Right lobe of liver (tissue), 6 donors: ENCODE results near the gene STRBP. TPM values are rescaled to one million over a fixed set of nuclear protein-coding genes. Genes with fewer than 3 reads are reported as not detected.

Experiments
- ATAC-seq, 4 donors: fragments of 200-7000 bp; cut with Tn5 transposase; one replicate each; pipeline ENCODE4 v1.9.1; 2020; ENCODE audit warnings: mild to moderate bottlenecking in 4 of 4, moderate library complexity in 4 of 4
- DNase-seq, 3 donors: peaks; one replicate each; pipeline ENCODE4 v3.0.0-alpha.2; 2020
- H3K27ac ChIP-seq, 3 donors: fragments of 200-600 bp; one replicate each; pipeline ENCODE4 v1.8.0; 2022
- H3K27me3 ChIP-seq, 2 donors: fragments of 200-600 bp; one replicate each; pipeline ENCODE4 v1.8.0; 2022
- H3K36me3 ChIP-seq, 4 donors: fragments of 200-600 bp; sonication (generic) in 1 of 4; one replicate each; pipeline versions ENCODE4 v1.5.1 to v1.8.0; 2017 to 2022; ENCODE audit warnings: control low read depth in 1 of 4
- H3K4me1 ChIP-seq, 4 donors: fragments of 200-600 bp; sonication (generic) in 1 of 4; one replicate each; pipeline versions ENCODE4 v1.5.1 to v1.8.0; 2017 to 2022; ENCODE audit warnings: control low read depth in 1 of 4
- H3K4me3 ChIP-seq, 3 donors: fragments of 200-600 bp; one replicate each; pipeline ENCODE4 v1.8.0; 2022
- H3K9me3 ChIP-seq, 4 donors: fragments of 200-600 bp; sonication (generic) in 1 of 4; one replicate each; pipeline versions ENCODE4 v1.5.1 to v1.8.0; 2017 to 2022; ENCODE audit warnings: control low read depth in 1 of 4
- POLR2A ChIP-seq: fragments of 450-650 bp; IDR thresholded peaks from one replicate; pipeline ENCODE4 v1.6.1; 2017; ENCODE audit warnings: antibody characterized with exemption, mild to moderate bottlenecking
- WGBS: methylation state at CpG from one replicate; pipeline ENCODE4 v1.1.6; 2018; ENCODE audit warnings: low coverage, low lambda C conversion rate; ENCODE audit not compliant: insufficient coverage; ENCODE audit errors: missing lambda C conversion rate; 5-methylcytosine and 5-hydroxymethylcytosine counted together
- intact Hi-C, 2 donors: fragments of 100-400 bp; cut with DNase I; formaldehyde crosslinking; loops; one replicate each; pipeline versions ENCODE4 v1.11.2 to v1.14.1; 2022
- total RNA-seq, 6 experiments: library from RNA; depleted of rRNA in 2 of 6; stranded (reverse); fragments of >200 nt in 2 of 6; fragmentation: NEBNext Ultra II Directional in 3 of 6; extraction: Animal tissue kit (Norgen Biotek cat#: 25700) in 3 of 6; gene quantifications; one replicate each; pipeline versions ENCODE4 v1.1.0 to v1.2.4, GENCODE V29; 2016 to 2023
- TF ChIP-seq, protein P1 (sequence below), 4 donors: fragments of 200-600 bp in 3 of 4; fragments of 450-650 bp in 1 of 4; IDR thresholded peaks; one replicate each; pipeline versions ENCODE4 v1.5.1 to v1.8.0; 2016 to 2022; ENCODE audit warnings: antibody characterized with exemption in 4 of 4, mild to moderate bottlenecking in 2 of 4
- donor health status: DM: no; HTN: yes; CAD: no.
- donor health status: DM: no; HTN: no; CAD: no.
- donor health status: DM: no; HTN: no; CAD: no.
- donor health status: DM: no; HTN: yes; CAD: no.
- donor health status: DM: no; HTN: yes; CAD: no.

Gene STRBP
- total RNA-seq, 6 experiments from 2014 or later, result 5.3 to 10.2 (median 8.3) TPM

DNA sequence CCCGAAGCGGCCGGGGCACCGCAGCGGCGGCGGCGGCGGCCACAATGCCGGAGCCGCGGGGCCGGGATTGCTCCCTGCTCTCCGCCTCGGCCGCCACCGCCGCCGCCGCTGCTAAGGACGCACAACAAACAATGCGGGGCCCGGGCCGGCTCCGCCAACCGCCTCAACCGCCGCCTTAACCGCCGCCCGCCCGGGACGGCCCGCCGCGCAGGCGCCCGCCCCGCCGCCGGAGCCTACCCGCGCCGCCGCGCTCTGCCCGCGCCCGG, 254 bp downstream of the STRBP start:
- intact Hi-C loops, result no loop called here
- WGBS, result 0% methylated on average over 8 of the region's 49 CpGs

DNA sequence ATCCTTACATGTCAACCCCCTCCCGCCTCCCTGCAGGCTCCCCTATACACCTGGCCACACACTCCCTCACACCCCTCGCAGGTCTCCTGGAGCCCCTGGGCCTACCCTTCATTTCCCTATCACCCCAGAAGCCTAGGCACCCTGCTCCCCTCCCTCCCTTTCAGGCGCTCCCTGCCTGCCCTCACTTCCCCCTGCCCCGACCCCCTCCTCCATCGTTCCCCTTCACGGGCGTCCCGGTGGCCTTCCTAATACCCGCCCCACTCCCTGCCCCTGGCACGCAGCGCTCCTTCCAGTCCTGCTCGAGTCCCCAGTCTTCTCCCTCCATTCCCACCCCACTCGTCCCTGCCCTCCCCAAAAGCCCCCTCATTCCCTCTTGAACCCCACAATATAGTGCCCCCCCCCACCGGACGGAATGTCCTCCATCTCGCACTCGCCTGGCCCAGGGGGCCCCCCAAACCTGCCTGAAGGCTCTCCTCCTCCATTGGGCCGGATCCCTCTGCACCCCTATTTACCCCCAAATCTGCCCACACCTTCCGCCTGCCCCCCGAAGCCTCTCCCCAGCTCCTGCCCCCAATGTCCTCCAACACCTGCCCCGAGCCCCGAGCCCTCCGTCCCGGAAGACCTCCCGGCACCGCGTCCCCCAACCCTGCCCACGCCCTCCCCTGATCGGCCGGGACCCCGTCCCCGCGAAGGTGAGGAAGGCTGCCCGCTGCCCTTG, 746 bp downstream of the STRBP start:
- Histone ChIP-seq H3K27ac (no peak overlapping the region), H3K36me3 (no peaks in the 10 kb centered on the region), H3K9me3 (no peaks in the 10 kb centered on the region), H3K4me3 (peak overlapping the region; percentile 49 to 69 (median 50)), H3K27me3 (no peaks in the 10 kb centered on the region), H3K4me1 (peaks cover 0 to 4% (median 0%) of the 10 kb centered on the region in 4 donors)
- ATAC-seq (no peak), DNase-seq (peak; percentile 23 to 69 (median 54))
- TF ChIP-seq POLR2A, result no peak
- TF ChIP-seq, protein P1, sequence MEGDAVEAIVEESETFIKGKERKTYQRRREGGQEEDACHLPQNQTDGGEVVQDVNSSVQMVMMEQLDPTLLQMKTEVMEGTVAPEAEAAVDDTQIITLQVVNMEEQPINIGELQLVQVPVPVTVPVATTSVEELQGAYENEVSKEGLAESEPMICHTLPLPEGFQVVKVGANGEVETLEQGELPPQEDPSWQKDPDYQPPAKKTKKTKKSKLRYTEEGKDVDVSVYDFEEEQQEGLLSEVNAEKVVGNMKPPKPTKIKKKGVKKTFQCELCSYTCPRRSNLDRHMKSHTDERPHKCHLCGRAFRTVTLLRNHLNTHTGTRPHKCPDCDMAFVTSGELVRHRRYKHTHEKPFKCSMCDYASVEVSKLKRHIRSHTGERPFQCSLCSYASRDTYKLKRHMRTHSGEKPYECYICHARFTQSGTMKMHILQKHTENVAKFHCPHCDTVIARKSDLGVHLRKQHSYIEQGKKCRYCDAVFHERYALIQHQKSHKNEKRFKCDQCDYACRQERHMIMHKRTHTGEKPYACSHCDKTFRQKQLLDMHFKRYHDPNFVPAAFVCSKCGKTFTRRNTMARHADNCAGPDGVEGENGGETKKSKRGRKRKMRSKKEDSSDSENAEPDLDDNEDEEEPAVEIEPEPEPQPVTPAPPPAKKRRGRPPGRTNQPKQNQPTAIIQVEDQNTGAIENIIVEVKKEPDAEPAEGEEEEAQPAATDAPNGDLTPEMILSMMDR (IDR thresholded peaks at IDR 0.05), result no peak
- intact Hi-C loops, result no loop called here
- 8% methylated on average over 21 of the region's 34 CpGs for WGBS

More for the DNA sequence above, 254 bp downstream of the STRBP start:
- no peak for DNase-seq
- Histone ChIP-seq H3K4me3 (peak overlapping the region; percentile 49 to 69 (median 50)), H3K27me3 (no peaks in the 10 kb centered on the region), H3K36me3 (no peaks in the 10 kb centered on the region), H3K9me3 (no peaks in the 10 kb centered on the region), H3K4me1 (peaks cover 0 to 4% (median 0%) of the 10 kb centered on the region in 4 donors), H3K27ac (peak overlapping the region in 1 of 3 donors; percentile 50)
- TF ChIP-seq, protein P1 (IDR thresholded peaks at IDR 0.05), result no peak
- TF ChIP-seq POLR2A, result no peak
- peak in 1 of 4 donors; percentile 24 for ATAC-seq

DNA sequence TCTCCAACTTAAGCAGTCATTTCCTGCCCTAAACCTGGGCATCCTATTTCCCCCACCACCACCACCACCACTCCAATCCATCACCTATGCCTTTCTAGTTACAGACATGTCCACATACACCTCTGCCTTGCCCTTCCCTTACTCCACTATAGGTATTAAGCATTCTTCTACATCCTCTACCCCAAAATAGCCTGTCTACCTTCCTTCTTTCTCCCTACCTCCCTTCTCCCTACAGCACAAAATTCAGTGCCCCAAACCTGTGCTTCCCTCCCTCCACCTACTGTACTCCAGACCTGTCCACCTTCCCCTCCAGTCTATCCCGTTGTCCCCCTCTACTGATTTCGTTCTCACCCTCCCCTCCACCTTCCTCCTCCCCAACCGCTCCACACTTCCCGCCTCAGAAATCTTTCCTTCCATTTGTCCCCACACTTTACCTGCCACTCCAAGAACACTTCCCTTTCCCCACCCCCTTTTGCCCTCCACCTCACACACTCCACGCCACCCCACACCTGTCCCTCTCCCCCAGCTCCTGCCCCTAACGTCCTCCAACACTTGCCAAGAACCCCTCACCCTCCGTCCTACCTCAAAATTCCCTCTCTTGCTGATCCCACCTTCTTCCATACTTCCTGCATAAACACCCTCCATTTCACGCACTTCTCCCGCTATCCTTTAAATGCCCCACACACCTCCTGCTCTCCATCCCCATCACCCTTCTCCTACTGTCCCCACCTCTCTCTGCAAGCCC, 1.6 kb downstream of the STRBP start:
- Histone ChIP-seq H3K4me1 (peaks cover 0 to 4% (median 0%) of the 10 kb centered on the region in 4 donors), H3K27me3 (no peaks in the 10 kb centered on the region), H3K9me3 (no peaks in the 10 kb centered on the region), H3K27ac (no peak overlapping the region), H3K4me3 (no peak overlapping the region), H3K36me3 (no peaks in the 10 kb centered on the region)
- ATAC-seq (no peak), DNase-seq (no peak)
- TF ChIP-seq, protein P1 (IDR thresholded peaks at IDR 0.05), result no peak
- no peak for TF ChIP-seq POLR2A
- WGBS, result 80% methylated on average over 9 of the region's 9 CpGs
- intact Hi-C loops, result no loop called here

DNA sequence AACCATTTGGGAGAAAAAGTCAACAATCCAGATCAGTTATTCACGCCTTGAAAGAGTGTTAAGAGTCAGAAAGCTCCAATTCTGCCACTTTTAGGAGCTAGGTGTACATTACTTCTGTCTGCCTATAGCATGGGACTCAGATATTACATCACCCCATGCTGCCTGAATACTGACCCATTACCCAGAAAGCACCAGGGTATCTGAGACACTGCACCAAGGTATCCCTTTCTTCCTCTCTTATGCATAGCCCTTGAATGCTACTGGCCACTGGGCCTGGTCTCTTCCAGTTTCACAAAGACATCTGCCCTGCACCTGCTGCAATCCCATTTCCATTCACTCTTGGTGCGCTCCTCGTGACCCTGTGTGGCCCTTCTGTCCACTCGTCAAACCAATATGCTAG, 2.6 kb downstream of the STRBP start:
- H3K4me1 ChIP-seq, result peaks cover 0 to 4% (median 0%) of the 10 kb centered on the region in 4 donors
- intact Hi-C loops, result no loop called here
- no peaks in the 10 kb centered on the region for H3K27me3 ChIP-seq
- no peaks in the 10 kb centered on the region for H3K9me3 ChIP-seq
- no peak for TF ChIP-seq POLR2A
- TF ChIP-seq, protein P1 (IDR thresholded peaks at IDR 0.05), result no peak
- H3K27ac ChIP-seq, result no peak overlapping the region
- no peaks in the 10 kb centered on the region for H3K36me3 ChIP-seq
- WGBS, result 100% methylated on average over 1 of the region's 4 CpGs
- no peak overlapping the region for H3K4me3 ChIP-seq
- ATAC-seq, result no peak
- no peak for DNase-seq
